Loucy (cell line): ENCODE results near the gene HOXA6.

Experiments used
- H2AFZ ChIP-seq: fragments of 200-600 bp; sonication (generic); 2 replicates; pipeline ENCODE4 v1.6.0; 2016; ENCODE audit warnings: antibody characterized with exemption, mild to moderate bottlenecking, low read length, moderate library complexity
- H3F3A ChIP-seq: fragments of 200-600 bp; 2 replicates; pipeline ENCODE4 v1.6.0; 2016; ENCODE audit warnings: antibody characterized with exemption, low read depth, mild to moderate bottlenecking
- H3K27me3 ChIP-seq: fragments of 200-600 bp; sonication (generic); 2 replicates; pipeline ENCODE4 v1.6.1; 2014; ENCODE audit warnings: low read length, mild to moderate bottlenecking; ENCODE audit not compliant: insufficient read depth, poor library complexity, severe bottlenecking
- H3K36me3 ChIP-seq: fragments of 200-600 bp; sonication (generic); 2 replicates; pipeline ENCODE4 v1.6.1; 2016; ENCODE audit warnings: low read length; ENCODE audit not compliant: insufficient read depth
- H3K4me1 ChIP-seq: fragments of 200-600 bp; sonication (generic); 2 replicates; pipeline ENCODE4 v1.5.1; 2014; ENCODE audit warnings: low read length, mild to moderate bottlenecking; ENCODE audit not compliant: insufficient read depth, poor library complexity, severe bottlenecking
- H3K4me2 ChIP-seq: fragments of 200-600 bp; sonication (generic); 2 replicates; pipeline ENCODE4 v1.6.0; 2014; ENCODE audit warnings: antibody characterized with exemption, low read length, low read depth, mild to moderate bottlenecking; ENCODE audit not compliant: poor library complexity, severe bottlenecking
- H3K4me3 ChIP-seq: fragments of 200-600 bp; sonication (generic); 2 replicates; pipeline ENCODE4 v1.5.1; 2014; ENCODE audit warnings: low read length, mild to moderate bottlenecking, mixed read lengths; ENCODE audit not compliant: poor library complexity, severe bottlenecking
- H3K79me2 ChIP-seq: fragments of 200-600 bp; sonication (generic); 2 replicates; pipeline ENCODE4 v1.6.1; 2014; ENCODE audit warnings: low read length; ENCODE audit not compliant: insufficient read depth
- H3K9ac ChIP-seq: fragments of 200-600 bp; sonication (generic); 2 replicates; pipeline ENCODE4 v1.6.0; 2014; ENCODE audit warnings: mild to moderate bottlenecking, low read depth, low read length, moderate library complexity; ENCODE audit not compliant: poor library complexity, severe bottlenecking
- H3K9me2 ChIP-seq: fragments of 200-600 bp; sonication (generic); replicated peaks from 2 replicates; pipeline ENCODE4 v1.6.1; 2016; ENCODE audit warnings: low read depth, low read length, mixed read lengths
- H3K9me3 ChIP-seq: fragments of 200-600 bp; sonication (generic); 2 replicates; pipeline ENCODE4 v1.6.1; 2014; ENCODE audit warnings: mild to moderate bottlenecking, antibody characterized with exemption, low read length, low read depth; ENCODE audit not compliant: insufficient read depth
- H4K20me1 ChIP-seq: fragments of 200-600 bp; sonication (generic); 2 replicates; pipeline ENCODE4 v1.6.0; 2014; ENCODE audit warnings: antibody characterized with exemption, low read length, mild to moderate bottlenecking; ENCODE audit not compliant: insufficient read depth, poor library complexity, severe bottlenecking
- EZH2phosphoT487 ChIP-seq: fragments of 200-600 bp; IDR thresholded peaks from 2 replicates; pipeline ENCODE4 v1.6.1; 2018; ENCODE audit warnings: antibody characterized with exemption, mild to moderate bottlenecking, moderate library complexity, borderline replicate concordance
- TF ChIP-seq, protein P1 (sequence below): fragments of 200-600 bp; sonication (generic); conservative IDR thresholded peaks from 2 replicates; pipeline ENCODE4 v1.5.1; 2014; ENCODE audit warnings: mild to moderate bottlenecking, antibody characterized with exemption, low read length

HOXA6 gene

GRCh38 chr7:27125986-27126394 is 21.6 kb downstream of the HOXA6 start:
- Histone ChIP-seq H3K79me2 (peaks cover 98% of the 10 kb centered on the region), H2AFZ (no peak overlapping the region), H3K4me3 (no peak overlapping the region), H3K4me1 (no peaks in the 10 kb centered on the region), H3K9me3 (no peaks in the 10 kb centered on the region), H4K20me1 (peaks cover 61% of the 10 kb centered on the region), H3K9ac (no peak overlapping the region), H3K4me2 (no peak overlapping the region), H3F3A (no peaks in the 10 kb centered on the region), H3K36me3 (peaks cover 88% of the 10 kb centered on the region; the same call in 1 of the 2 replicates), H3K27me3 (no peaks in the 10 kb centered on the region), H3K9me2 (no peaks in the 10 kb centered on the region)
- no peak for TF ChIP-seq EZH2phosphoT487
- TF ChIP-seq, protein P1, sequence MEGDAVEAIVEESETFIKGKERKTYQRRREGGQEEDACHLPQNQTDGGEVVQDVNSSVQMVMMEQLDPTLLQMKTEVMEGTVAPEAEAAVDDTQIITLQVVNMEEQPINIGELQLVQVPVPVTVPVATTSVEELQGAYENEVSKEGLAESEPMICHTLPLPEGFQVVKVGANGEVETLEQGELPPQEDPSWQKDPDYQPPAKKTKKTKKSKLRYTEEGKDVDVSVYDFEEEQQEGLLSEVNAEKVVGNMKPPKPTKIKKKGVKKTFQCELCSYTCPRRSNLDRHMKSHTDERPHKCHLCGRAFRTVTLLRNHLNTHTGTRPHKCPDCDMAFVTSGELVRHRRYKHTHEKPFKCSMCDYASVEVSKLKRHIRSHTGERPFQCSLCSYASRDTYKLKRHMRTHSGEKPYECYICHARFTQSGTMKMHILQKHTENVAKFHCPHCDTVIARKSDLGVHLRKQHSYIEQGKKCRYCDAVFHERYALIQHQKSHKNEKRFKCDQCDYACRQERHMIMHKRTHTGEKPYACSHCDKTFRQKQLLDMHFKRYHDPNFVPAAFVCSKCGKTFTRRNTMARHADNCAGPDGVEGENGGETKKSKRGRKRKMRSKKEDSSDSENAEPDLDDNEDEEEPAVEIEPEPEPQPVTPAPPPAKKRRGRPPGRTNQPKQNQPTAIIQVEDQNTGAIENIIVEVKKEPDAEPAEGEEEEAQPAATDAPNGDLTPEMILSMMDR: no peak

GRCh38 chr7:27124902-27125689 is 22.5 kb downstream of the HOXA6 start:
- H3F3A ChIP-seq: no peaks in the 10 kb centered on the region
- no peak overlapping the region for H3K4me2 ChIP-seq
- H2AFZ ChIP-seq: no peak overlapping the region
- no peaks in the 10 kb centered on the region for H3K4me1 ChIP-seq
- H3K9ac ChIP-seq: no peak overlapping the region
- H3K9me3 ChIP-seq: no peaks in the 10 kb centered on the region
- peaks cover 99% of the 10 kb centered on the region for H3K79me2 ChIP-seq
- no peak overlapping the region for H3K4me3 ChIP-seq
- no peaks in the 10 kb centered on the region for H3K27me3 ChIP-seq
- H3K36me3 ChIP-seq: peaks cover 95% of the 10 kb centered on the region; the same call in 1 of the 2 replicates
- no peaks in the 10 kb centered on the region for H3K9me2 ChIP-seq
- no peak for TF ChIP-seq EZH2phosphoT487
- H4K20me1 ChIP-seq: peaks cover 61% of the 10 kb centered on the region

DNA sequence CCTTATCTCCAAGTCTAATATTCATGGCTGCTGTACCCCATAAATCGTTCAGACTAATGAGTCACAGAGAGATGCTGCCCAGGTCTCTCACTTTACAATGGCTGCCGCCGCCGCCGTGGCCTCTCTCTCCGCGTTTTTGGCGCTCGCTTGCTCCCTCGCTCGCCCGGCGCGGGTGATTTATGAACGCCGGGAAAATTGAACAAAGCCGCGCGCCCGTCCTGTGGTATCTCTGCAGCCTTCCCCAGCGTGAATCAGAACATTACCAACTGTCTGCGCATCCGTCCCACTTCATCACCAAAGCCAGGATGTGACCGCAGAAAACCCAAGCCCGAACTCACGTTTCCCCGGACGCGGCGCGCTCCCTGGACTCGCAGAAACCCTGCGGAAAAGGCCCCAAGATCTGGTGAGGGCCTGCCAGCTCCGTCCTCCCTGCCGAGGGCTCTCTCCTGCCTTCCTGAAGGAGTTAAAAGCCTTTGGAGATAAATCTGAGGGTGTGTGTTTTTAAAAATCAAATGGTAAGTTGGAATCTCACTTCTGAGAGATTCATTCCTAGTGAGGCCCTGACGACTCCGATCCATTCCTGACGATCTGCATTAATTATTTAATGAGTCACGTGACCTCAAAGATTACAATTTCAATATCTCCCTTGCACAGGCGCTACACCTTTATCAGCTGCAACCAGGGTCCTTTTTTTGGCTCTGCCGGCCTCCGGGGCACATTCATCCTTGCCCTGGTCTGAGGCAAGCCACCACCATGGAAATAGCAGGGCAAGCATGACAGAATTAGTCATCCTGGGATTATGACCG is 23.3 kb downstream of the HOXA6 start:
- peaks cover 98% of the 10 kb centered on the region; the same call in 1 of the 2 replicates for H3K36me3 ChIP-seq
- peaks cover 56% of the 10 kb centered on the region for H4K20me1 ChIP-seq
- H3K4me3 ChIP-seq: no peak overlapping the region
- no peaks in the 10 kb centered on the region for H3K4me1 ChIP-seq
- H2AFZ ChIP-seq: no peak overlapping the region
- H3K4me2 ChIP-seq: no peak overlapping the region
- H3K27me3 ChIP-seq: no peaks in the 10 kb centered on the region
- no peaks in the 10 kb centered on the region for H3K9me2 ChIP-seq
- no peak overlapping the region for H3K9ac ChIP-seq
- no peaks in the 10 kb centered on the region for H3F3A ChIP-seq
- peaks cover 99% of the 10 kb centered on the region for H3K79me2 ChIP-seq
- H3K9me3 ChIP-seq: no peaks in the 10 kb centered on the region
- TF ChIP-seq, protein P1: no peak
- no peak for TF ChIP-seq EZH2phosphoT487
